ENCODE data around the gene GALT. TPM values are rescaled to one million over a fixed set of nuclear protein-coding genes. Genes with fewer than 3 reads are reported as not detected.
A peak's percentile ranks its signal among the peaks of the same experiment; 100 is the strongest.

Gene GALT
- total RNA-seq, 1 donor from 2014 or later: 32.1 TPM

- no peak overlapping the region for H3K4me3 Mint-ChIP-seq
- DNase-seq (ENCODE audit: low spot score): no peak
Observed at GRCh38 chr9:34606905-34607304, 39.6 kb upstream of the GALT start.

GRCh38 chr9:34607331-34607730, 39.1 kb upstream of the GALT start:
- Histone ChIP-seq H2AFZ (replicated peaks) (no peak overlapping the region), H3K9me3 (ENCODE audit: low read depth) (no peaks in the 10 kb centered on the region), H3K79me2 (ENCODE audit: low read depth) (peaks cover 13% of the 10 kb centered on the region), H3K27ac (no peak overlapping the region), H3K4me1 (peaks cover 8% of the 10 kb centered on the region), H3K4me2 (no peak overlapping the region), H4K20me1 (ENCODE audit: low read depth) (no peaks in the 10 kb centered on the region), H3F3A (ENCODE audit: low read depth) (peaks cover 3% of the 10 kb centered on the region), H3K27me3 (peaks cover 14% of the 10 kb centered on the region), H3K4me3 (no peak overlapping the region), H3K9ac (no peak overlapping the region), H3K36me3 (no peaks in the 10 kb centered on the region)
- peaks cover 28% of the 10 kb centered on the region for H3K4me1 Mint-ChIP-seq
- no peak overlapping the region for H3K4me3 Mint-ChIP-seq
- no peak overlapping the region for H3K27ac Mint-ChIP-seq
- H3K9me3 Mint-ChIP-seq: no peaks in the 10 kb centered on the region
- TF ChIP-seq CTCF (IDR thresholded peaks at IDR 0.05) (no peak), EZH2phosphoT487 (IDR thresholded peaks at IDR 0.05) (no peak), EZH2 (IDR thresholded peaks at IDR 0.05) (no peak)
- H3K36me3 Mint-ChIP-seq: no peaks in the 10 kb centered on the region
- DNase-seq (ENCODE audit: low spot score): no peak
- peaks cover 5% of the 10 kb centered on the region for H3K27me3 Mint-ChIP-seq (ENCODE audit: insufficient read depth, low read depth)

More at GRCh38 chr9:34606905-34607304, 39.6 kb upstream of the GALT start:
- no peak overlapping the region for H3K4me3 ChIP-seq
- no peaks in the 10 kb centered on the region for H3K9me3 ChIP-seq (ENCODE audit: low read depth)
- H4K20me1 ChIP-seq (ENCODE audit: low read depth): no peaks in the 10 kb centered on the region
- peaks cover 14% of the 10 kb centered on the region for H3K27me3 ChIP-seq
- H3K4me1 Mint-ChIP-seq: peaks cover 29% of the 10 kb centered on the region
- H3F3A ChIP-seq (ENCODE audit: low read depth): no peaks in the 10 kb centered on the region
- no peak overlapping the region for H3K27ac Mint-ChIP-seq
- H3K9ac ChIP-seq: no peak overlapping the region
- TF ChIP-seq EZH2 (IDR thresholded peaks at IDR 0.05) (no peak), EZH2phosphoT487 (IDR thresholded peaks at IDR 0.05) (no peak), CTCF (IDR thresholded peaks at IDR 0.05) (no peak)
- no peak overlapping the region for H3K27ac ChIP-seq
- no peaks in the 10 kb centered on the region for H3K36me3 ChIP-seq
- H3K9me3 Mint-ChIP-seq: no peaks in the 10 kb centered on the region
- H3K4me2 ChIP-seq: no peak overlapping the region
- peaks cover 8% of the 10 kb centered on the region for H3K4me1 ChIP-seq
- H2AFZ ChIP-seq (replicated peaks): no peak overlapping the region
- H3K36me3 Mint-ChIP-seq: no peaks in the 10 kb centered on the region
- peaks cover 4% of the 10 kb centered on the region for H3K27me3 Mint-ChIP-seq (ENCODE audit: insufficient read depth, low read depth)
- H3K79me2 ChIP-seq (ENCODE audit: low read depth): peaks cover 13% of the 10 kb centered on the region

- Histone ChIP-seq H3K4me3 (peak overlapping the region; percentile 66), H3K4me2 (peak overlapping the region; percentile 86), H3K36me3 (no peaks in the 10 kb centered on the region), H3K79me2 (ENCODE audit: low read depth) (peaks cover 13% of the 10 kb centered on the region), H3K4me1 (peaks cover 8% of the 10 kb centered on the region), H3K9me3 (ENCODE audit: low read depth) (no peaks in the 10 kb centered on the region), H3K9ac (peak overlapping the region; percentile 46), H3K27ac (no peak overlapping the region), H4K20me1 (ENCODE audit: low read depth) (no peaks in the 10 kb centered on the region), H3K27me3 (peaks cover 4% of the 10 kb centered on the region), H2AFZ (replicated peaks) (no peak overlapping the region), H3F3A (ENCODE audit: low read depth) (peaks cover 14% of the 10 kb centered on the region)
- no peak for DNase-seq (ENCODE audit: low spot score)
- Mint-ChIP-seq H3K9me3 (no peaks in the 10 kb centered on the region), H3K4me3 (peak overlapping the region; percentile 90), H3K27me3 (ENCODE audit: insufficient read depth, low read depth) (peaks cover 14% of the 10 kb centered on the region), H3K27ac (peak overlapping the region; percentile 58), H3K4me1 (peaks cover 24% of the 10 kb centered on the region), H3K36me3 (no peaks in the 10 kb centered on the region)
- TF ChIP-seq EZH2phosphoT487 (IDR thresholded peaks at IDR 0.05): no peak
- no peak for TF ChIP-seq CTCF (IDR thresholded peaks at IDR 0.05)
- no peak for TF ChIP-seq EZH2 (IDR thresholded peaks at IDR 0.05)
Observed at GRCh38 chr9:34610434-34611206, 35.9 kb upstream of the GALT start.

Data from neural progenitor cell (in vitro differentiated cells).